Activated CD8-positive, alpha-beta T cell treated with anti-CD3 and anti-CD28 coated beads, Interleukin-2, amount 10 ng/mL, durations not matched to agents 7 days and 5 days (primary cell): Measurements from ENCODE around the gene SCUBE3. TPM values are rescaled to one million over a fixed set of nuclear protein-coding genes. Genes with fewer than 3 reads are reported as not detected.

Experiments
- ATAC-seq: fragments of 150-1000 bp; cut with Tn5 transposase; one replicate; pipeline ENCODE4 v1.10.0; 2021; ENCODE audit warnings: moderate library complexity
- CTCF ChIA-PET: fragments of 350-600 bp; sonication (Branson Sonifier 250); formaldehyde crosslinking; loops from one replicate; lab custom pipeline; 2021; ENCODE audit warnings: antibody characterized with exemption; lab: Charles Lee
- POLR2A ChIA-PET: fragments of 350-600 bp; sonication (Branson Sonifier 250); formaldehyde crosslinking; loops from one replicate; lab custom pipeline; 2021; ENCODE audit warnings: antibody characterized with exemption; lab: Charles Lee
- DNase-seq: peaks from one replicate; pipeline ENCODE4 v3.0.0-alpha.2; 2020
- H3K27ac Mint-ChIP-seq: one replicate; pipeline ENCODE4 v1.8.0; 2021; ENCODE audit warnings: mild to moderate bottlenecking, mixed read lengths
- H3K27me3 Mint-ChIP-seq: one replicate; pipeline ENCODE4 v1.8.0; 2021; ENCODE audit warnings: low read depth, mixed read lengths
- H3K36me3 Mint-ChIP-seq: one replicate; pipeline ENCODE4 v1.8.0; 2021; ENCODE audit warnings: low read depth, mixed read lengths
- H3K4me1 Mint-ChIP-seq: one replicate; pipeline ENCODE4 v1.8.0; 2021; ENCODE audit warnings: low read depth, mixed read lengths
- H3K4me3 Mint-ChIP-seq: one replicate; pipeline ENCODE4 v1.8.0; 2021; ENCODE audit warnings: mild to moderate bottlenecking, mixed read lengths
- H3K9me3 Mint-ChIP-seq: one replicate; pipeline ENCODE4 v1.8.0; 2022; ENCODE audit warnings: mixed read lengths; ENCODE audit not compliant: insufficient read depth
- total RNA-seq, 2 experiments: library from RNA; stranded (reverse); gene quantifications; one replicate each; pipeline ENCODE4 v1.2.3, GENCODE V29; 2021

Gene SCUBE3
- total RNA-seq, 2 experiments from 2014 or later, result 0.03 TPM; not detected in 1

- CTCF ChIA-PET, result no interaction called here
- H3K4me3 Mint-ChIP-seq, result no peak overlapping the region
- DNase-seq, result no peak
These were observed 60.2 kb downstream of the SCUBE3 start for GRCh38 chr6:35273822-35274559.

GRCh38 chr6:35275744-35276260 is 62.0 kb downstream of the SCUBE3 start:
- Mint-ChIP-seq H3K36me3 (no peaks in the 10 kb centered on the region), H3K4me1 (peaks cover 12% of the 10 kb centered on the region), H3K4me3 (no peak overlapping the region), H3K9me3 (no peaks in the 10 kb centered on the region), H3K27ac (no peak overlapping the region), H3K27me3 (no peaks in the 10 kb centered on the region)
- POLR2A ChIA-PET, result no interaction called here
- no peak for ATAC-seq
- CTCF ChIA-PET, result no interaction called here
- DNase-seq, result no peak

More at GRCh38 chr6:35273822-35274559, 60.2 kb downstream of the SCUBE3 start:
- H3K27ac Mint-ChIP-seq, result no peak overlapping the region
- peaks cover 12% of the 10 kb centered on the region for H3K4me1 Mint-ChIP-seq
- no peak for ATAC-seq
- POLR2A ChIA-PET, result no interaction called here
- no peaks in the 10 kb centered on the region for H3K27me3 Mint-ChIP-seq
- peaks cover 3% of the 10 kb centered on the region for H3K36me3 Mint-ChIP-seq
- H3K9me3 Mint-ChIP-seq, result no peaks in the 10 kb centered on the region

GRCh38 chr6:35278708-35279107 is 65.0 kb downstream of the SCUBE3 start:
- peaks cover 10% of the 10 kb centered on the region for H3K4me1 Mint-ChIP-seq
- DNase-seq, result no peak
- H3K27me3 Mint-ChIP-seq, result no peaks in the 10 kb centered on the region
- no peak overlapping the region for H3K27ac Mint-ChIP-seq
- CTCF ChIA-PET, result interaction anchor here (1.9 kb wide), 1 partner anchor 38 kb away, joined by 4 read pairs; no protein-coding TSS in a partner anchor
- no peak overlapping the region for H3K4me3 Mint-ChIP-seq
- no peaks in the 10 kb centered on the region for H3K9me3 Mint-ChIP-seq
- peaks cover 19% of the 10 kb centered on the region for H3K36me3 Mint-ChIP-seq
- no peak for ATAC-seq
- POLR2A ChIA-PET, result no interaction called here

DNA sequence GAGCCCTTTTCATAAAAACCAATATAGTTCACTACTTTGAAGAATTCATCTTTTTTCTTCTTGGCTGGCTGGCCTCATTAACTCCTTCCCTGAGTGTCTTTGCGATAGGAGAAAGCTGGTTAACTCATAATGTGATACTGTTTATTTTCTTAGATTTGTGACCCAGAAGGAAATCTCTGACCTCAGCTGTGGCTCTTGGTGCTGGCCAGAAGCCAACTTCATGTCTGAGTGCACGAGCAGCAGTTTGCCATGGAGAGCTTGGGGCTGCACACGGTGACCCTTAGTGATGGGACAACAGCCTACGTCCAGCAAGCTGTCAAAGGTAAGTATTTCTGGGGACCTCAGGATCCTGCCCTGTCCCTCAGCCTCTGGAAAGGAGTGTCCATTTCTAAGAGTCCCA is 67.1 kb downstream of the SCUBE3 start:
- Mint-ChIP-seq H3K36me3 (peaks cover 31% of the 10 kb centered on the region), H3K27me3 (no peaks in the 10 kb centered on the region), H3K27ac (no peak overlapping the region), H3K4me3 (no peak overlapping the region), H3K4me1 (peaks cover 6% of the 10 kb centered on the region), H3K9me3 (no peaks in the 10 kb centered on the region)
- ATAC-seq (no peak), DNase-seq (no peak)
- ChIA-PET CTCF (interaction anchor here (1.1 kb wide), 2 partner anchors 11 to 44 kb away, joined by 3 read pairs; no protein-coding TSS in a partner anchor), POLR2A (interaction anchor here (0.6 kb wide), 1 partner anchor 12 kb away, joined by 4 read pairs; no protein-coding TSS in a partner anchor)

DNA sequence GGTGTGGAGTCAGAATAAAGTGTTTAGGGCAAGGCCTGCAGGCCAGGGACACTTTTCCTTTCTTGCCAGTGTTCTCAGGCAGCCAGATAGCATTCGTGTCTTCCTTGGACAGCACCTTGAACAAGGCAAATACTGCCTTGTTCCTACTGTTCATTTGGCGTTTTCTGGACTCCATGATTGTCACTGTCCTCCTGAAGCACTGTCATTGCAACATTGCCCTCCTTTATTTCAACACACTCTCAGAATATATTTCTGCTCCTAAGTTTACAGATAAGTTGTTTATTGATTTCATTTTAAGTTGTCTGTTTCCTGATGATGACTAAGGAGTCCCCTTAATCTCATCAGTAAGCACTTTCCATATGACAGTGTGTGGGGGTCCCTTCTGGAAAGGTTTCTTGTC is 68.7 kb downstream of the SCUBE3 start:
- peaks cover 43% of the 10 kb centered on the region for H3K36me3 Mint-ChIP-seq
- CTCF ChIA-PET, result interaction anchor here (1.2 kb wide), 1 partner anchor 10 kb away, joined by 3 read pairs; no protein-coding TSS in a partner anchor
- no peak overlapping the region for H3K4me3 Mint-ChIP-seq

DNA sequence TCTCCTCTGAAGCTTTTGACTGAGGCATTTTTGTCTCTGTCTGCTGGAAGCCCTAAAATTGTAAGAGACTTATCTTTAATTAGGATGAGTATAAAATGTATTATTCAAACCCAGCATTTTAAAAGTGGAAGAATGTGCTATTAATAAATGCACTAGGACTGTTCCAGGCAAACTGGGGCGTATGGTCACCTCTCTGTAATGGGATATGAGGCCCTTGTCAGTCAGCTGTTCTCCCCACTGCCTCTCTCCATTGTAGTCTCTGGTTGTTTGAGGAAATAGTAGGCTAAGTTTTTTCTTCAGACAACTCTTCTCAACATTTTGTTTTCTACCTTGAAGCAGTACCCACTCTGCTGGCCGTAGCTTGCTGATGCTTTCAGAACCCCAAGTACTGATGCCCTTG is 69.6 kb downstream of the SCUBE3 start:
- POLR2A ChIA-PET, result no interaction called here
- no peak overlapping the region for H3K27ac Mint-ChIP-seq
- H3K4me1 Mint-ChIP-seq, result peaks cover 5% of the 10 kb centered on the region
- CTCF ChIA-PET, result interaction anchor here (1.2 to 1.6 kb wide), 2 partner anchors 9 to 14 kb away, joined by 3 to 6 read pairs; partner anchors contain the start of gene DEF6
- no peak overlapping the region for H3K4me3 Mint-ChIP-seq
- no peaks in the 10 kb centered on the region for H3K27me3 Mint-ChIP-seq
- DNase-seq (no peak), ATAC-seq (no peak)
- H3K36me3 Mint-ChIP-seq, result peaks cover 43% of the 10 kb centered on the region
- H3K9me3 Mint-ChIP-seq, result no peaks in the 10 kb centered on the region

More for the DNA sequence above, 68.7 kb downstream of the SCUBE3 start:
- H3K9me3 Mint-ChIP-seq, result no peaks in the 10 kb centered on the region
- H3K27ac Mint-ChIP-seq, result no peak overlapping the region
- H3K4me1 Mint-ChIP-seq, result peaks cover 6% of the 10 kb centered on the region
- DNase-seq (no peak), ATAC-seq (no peak)
- no peaks in the 10 kb centered on the region for H3K27me3 Mint-ChIP-seq
- POLR2A ChIA-PET, result no interaction called here

GRCh38 chr6:35287671-35288396 is 74.1 kb downstream of the SCUBE3 start:
- CTCF ChIA-PET, result interaction anchor here (1.3 to 2.9 kb wide), 3 partner anchors 9 to 40 kb away, joined by 3 to 10 read pairs (median 7); partner anchors contain the start of gene DEF6
- Mint-ChIP-seq H3K4me1 (no peaks in the 10 kb centered on the region), H3K27ac (no peak overlapping the region), H3K4me3 (no peak overlapping the region), H3K27me3 (no peaks in the 10 kb centered on the region), H3K36me3 (peaks cover 44% of the 10 kb centered on the region), H3K9me3 (no peaks in the 10 kb centered on the region)
- POLR2A ChIA-PET, result interaction anchor here (0.7 kb wide), 1 partner anchor 281 kb away, joined by 3 read pairs; no protein-coding TSS in a partner anchor
- ATAC-seq (no peak), DNase-seq (no peak)

- DNase-seq (no peak), ATAC-seq (no peak)
- no peak overlapping the region for H3K4me3 Mint-ChIP-seq
- no peaks in the 10 kb centered on the region for H3K4me1 Mint-ChIP-seq
- H3K27me3 Mint-ChIP-seq, result no peaks in the 10 kb centered on the region
- H3K9me3 Mint-ChIP-seq, result no peaks in the 10 kb centered on the region
- CTCF ChIA-PET, result interaction anchor here (1.1 to 2.9 kb wide), 6 partner anchors 8 to 163 kb away, joined by 3 to 10 read pairs (median 4); partner anchors contain the start of genes DEF6 and FANCE
- H3K36me3 Mint-ChIP-seq, result peaks cover 36% of the 10 kb centered on the region
- POLR2A ChIA-PET, result interaction anchor here (1.0 kb wide), 1 partner anchor 29 kb away, joined by 3 read pairs; the partner anchor contains the start of gene ZNF76
- no peak overlapping the region for H3K27ac Mint-ChIP-seq
These were observed 75.1 kb downstream of the SCUBE3 start for GRCh38 chr6:35288834-35289233.

DNA sequence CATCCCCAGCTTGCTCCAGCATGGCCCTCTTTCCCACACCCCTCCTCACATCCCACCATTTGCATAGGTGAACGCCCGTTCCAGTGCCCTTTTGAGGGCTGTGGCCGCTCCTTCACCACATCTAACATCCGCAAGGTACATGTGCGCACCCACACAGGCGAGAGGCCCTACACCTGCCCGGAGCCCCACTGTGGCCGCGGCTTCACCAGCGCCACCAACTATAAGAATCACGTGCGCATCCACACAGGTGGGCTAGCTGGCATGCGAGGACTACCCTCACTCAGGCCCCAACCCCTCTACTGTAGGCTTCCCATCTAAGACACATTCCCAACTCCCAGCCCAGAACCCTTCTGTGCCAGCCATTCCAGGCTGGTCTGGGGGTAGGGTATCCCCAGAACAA is 77.7 kb downstream of the SCUBE3 start:
- no peak overlapping the region for H3K4me3 Mint-ChIP-seq

GRCh38 chr6:35292494-35292893 is 78.7 kb downstream of the SCUBE3 start:
- no peak overlapping the region for H3K27ac Mint-ChIP-seq
- H3K27me3 Mint-ChIP-seq, result no peaks in the 10 kb centered on the region
- peaks cover 30% of the 10 kb centered on the region for H3K36me3 Mint-ChIP-seq
- peaks cover 12% of the 10 kb centered on the region for H3K4me1 Mint-ChIP-seq
- no peaks in the 10 kb centered on the region for H3K9me3 Mint-ChIP-seq
- POLR2A ChIA-PET, result no interaction called here
- no peak overlapping the region for H3K4me3 Mint-ChIP-seq
- DNase-seq (no peak), ATAC-seq (no peak)
- CTCF ChIA-PET, result interaction anchor here (0.7 to 16.7 kb wide), 4 partner anchors 10 to 160 kb away, joined by 3 to 446 read pairs (median 6); partner anchors contain the start of gene FANCE

More for the DNA sequence above, 77.7 kb downstream of the SCUBE3 start:
- no peak for DNase-seq
- ChIA-PET CTCF (no interaction called here), POLR2A (interaction anchor here (0.6 kb wide), 1 partner anchor 14 kb away, joined by 4 read pairs; no protein-coding TSS in a partner anchor)
- Mint-ChIP-seq H3K27me3 (no peaks in the 10 kb centered on the region), H3K36me3 (peaks cover 33% of the 10 kb centered on the region), H3K9me3 (no peaks in the 10 kb centered on the region), H3K27ac (no peak overlapping the region), H3K4me1 (peaks cover 3% of the 10 kb centered on the region)
- no peak for ATAC-seq

DNA sequence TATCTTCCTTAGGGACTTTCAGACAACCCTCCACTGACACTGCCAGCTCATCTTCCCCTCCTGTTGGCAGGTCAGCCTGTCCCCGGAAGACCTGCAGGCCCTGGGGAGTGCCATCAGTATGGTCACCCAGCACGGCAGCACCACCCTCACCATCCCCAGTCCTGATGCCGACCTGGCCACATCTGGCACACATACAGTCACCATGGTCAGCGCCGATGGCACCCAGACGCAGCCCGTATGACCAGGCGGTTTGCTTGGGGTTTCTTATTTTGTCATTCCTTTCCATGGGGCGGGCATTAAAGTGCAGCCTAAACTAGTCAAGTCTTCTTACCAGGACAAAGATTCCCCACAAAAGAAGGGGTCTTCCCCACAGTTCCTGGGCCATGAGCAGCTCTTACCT is 79.9 kb downstream of the SCUBE3 start:
- H3K4me1 Mint-ChIP-seq, result peaks cover 13% of the 10 kb centered on the region
- ChIA-PET CTCF (interaction anchor here (0.7 to 16.7 kb wide), 20 partner anchors 9 to 443 kb away, joined by 3 to 446 read pairs (median 4); partner anchors contain the start of genes ARMC12, FANCE, PPARD and RPL10A), POLR2A (interaction anchor here (0.6 kb wide), 1 partner anchor 13 kb away, joined by 4 read pairs; no protein-coding TSS in a partner anchor)
- H3K27me3 Mint-ChIP-seq, result no peaks in the 10 kb centered on the region
- ATAC-seq, result no peak
- H3K9me3 Mint-ChIP-seq, result no peaks in the 10 kb centered on the region
- DNase-seq, result no peak
- no peak overlapping the region for H3K4me3 Mint-ChIP-seq
- peaks cover 33% of the 10 kb centered on the region for H3K36me3 Mint-ChIP-seq
- H3K27ac Mint-ChIP-seq, result no peak overlapping the region
